Tibial nerve (tissue), 4 donors: ENCODE data around the gene SRSF4.
"Not testable (repeated sequence)": the region's sequence is repeated elsewhere in the genome, so short reads cannot be mapped to it uniquely, and the experiment has no call there.

Experiments
- CTCF ChIP-seq, 5 experiments: fragments of 200-600 bp in 3 of 5; fragments of 450-650 bp in 2 of 5; sonication (generic) in 3 of 5; IDR thresholded peaks; one replicate each; pipeline ENCODE4 v1.5.1; 2016 to 2019; ENCODE audit warnings: antibody characterized with exemption in 5 of 5, mild to moderate bottlenecking in 3 of 5, moderate library complexity in 2 of 5
- EP300 ChIP-seq, 2 donors: sonication (generic); formaldehyde crosslinking; IDR thresholded peaks; one replicate each; pipeline ENCODE4 v1.6.1; 2017; ENCODE audit warnings: antibody characterized with exemption in 2 of 2, mild to moderate bottlenecking in 1 of 2
- POLR2A ChIP-seq, 2 donors: fragments of 450-650 bp; IDR thresholded peaks; one replicate each; pipeline ENCODE4 v1.6.1; 2017; ENCODE audit warnings: antibody characterized with exemption in 2 of 2, mild to moderate bottlenecking in 2 of 2, moderate library complexity in 2 of 2

DNA sequence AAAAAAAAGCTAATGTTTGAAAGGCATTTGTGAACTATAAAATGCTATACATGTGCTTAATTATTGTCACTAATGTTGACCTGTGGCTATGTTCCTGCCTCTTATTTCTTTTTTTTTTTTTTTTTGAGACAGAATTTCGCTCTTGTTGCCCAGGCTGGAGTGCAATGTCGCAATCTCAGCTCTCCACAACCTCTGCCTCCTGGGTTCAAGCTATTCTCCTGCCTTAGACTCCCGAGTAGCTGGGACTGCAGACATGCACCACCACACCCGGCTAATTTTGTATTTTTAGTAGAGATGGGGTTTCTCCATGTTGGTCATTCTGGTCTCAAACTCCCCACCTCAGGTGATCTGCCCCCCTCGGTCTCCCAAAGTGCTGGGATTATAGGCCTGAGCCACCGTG lies 73.7 kb downstream of the SRSF4 start:
- not testable (repeated sequence) for TF ChIP-seq EP300, CTCF, POLR2A (IDR thresholded peaks at IDR 0.05)
